ENCODE data around the gene SLIT3.

GRCh38 chr5:169152946-169153345 is 148.0 kb downstream of the SLIT3 start:
- no peak for TF ChIP-seq CTCF (IDR thresholded peaks at IDR 0.05)
- TF ChIP-seq POLR2AphosphoS5 (IDR thresholded peaks at IDR 0.05): no peak
- TF ChIP-seq EP300 (IDR thresholded peaks at IDR 0.05): no peak
- no peak for TF ChIP-seq POLR2A (IDR thresholded peaks at IDR 0.05)

Measured in suprapubic skin (tissue), 4 donors.